Lower lobe of right lung (tissue), 2 donors: ENCODE results near the gene LAMB3. TPM values are rescaled to one million over a fixed set of nuclear protein-coding genes. Genes with fewer than 3 reads are reported as not detected.
"Not testable (repeated sequence)": the region's sequence is repeated elsewhere in the genome, so short reads cannot be mapped to it uniquely, and the experiment has no call there.

ENCODE experiments used
- ATAC-seq, 2 donors: fragments of 200-7000 bp; cut with Tn5 transposase; one replicate each; pipeline ENCODE4 v1.9.1; 2020 to 2022; ENCODE audit warnings: mild to moderate bottlenecking in 2 of 2, moderate library complexity in 2 of 2
- DNase-seq: peaks from one replicate; pipeline ENCODE4 v3.0.0-alpha.2; 2020
- H3K27ac ChIP-seq: fragments of 200-600 bp; one replicate; pipeline ENCODE4 v1.8.0; 2022
- H3K27me3 ChIP-seq: fragments of 200-600 bp; one replicate; pipeline ENCODE4 v1.8.0; 2022; ENCODE audit warnings: low read depth
- H3K36me3 ChIP-seq: fragments of 200-600 bp; one replicate; pipeline ENCODE4 v1.8.0; 2022; ENCODE audit warnings: mild to moderate bottlenecking
- H3K4me1 ChIP-seq: fragments of 200-600 bp; one replicate; pipeline ENCODE4 v1.8.0; 2022
- H3K4me3 ChIP-seq: fragments of 200-600 bp; one replicate; pipeline ENCODE4 v1.8.0; 2022; ENCODE audit warnings: mild to moderate bottlenecking
- H3K9me3 ChIP-seq: fragments of 200-600 bp; one replicate; pipeline ENCODE4 v1.8.0; 2022
- CTCF ChIP-seq: fragments of 200-600 bp; IDR thresholded peaks from one replicate; pipeline ENCODE4 v1.8.0; 2022; ENCODE audit warnings: antibody characterized with exemption, mild to moderate bottlenecking
- intact Hi-C: fragments of 100-400 bp; cut with DNase I; formaldehyde crosslinking; loops from one replicate; pipeline ENCODE4 v1.11.0; 2022
- long read RNA-seq: library from polyadenylated mRNA; unstranded; transcript quantifications from one replicate; pipeline ENCODE4 v2.0.0, GENCODE V29; 2021
- total RNA-seq: library from RNA; stranded (reverse); fragmentation: NEBNext Ultra II Directional; extraction: Animal tissue kit (Norgen Biotek cat#: 25700); gene quantifications from one replicate; pipeline ENCODE4 v1.2.1, GENCODE V29; 2021
- donor health status: DM: no; HTN: yes; CAD: no; lungs with severe emphysema.

The LAMB3 gene
- 47.2 TPM for total RNA-seq
- long read RNA-seq, full-length matches to known transcripts = 39 of 71 reads
- long read RNA-seq, partial matches to known transcripts = 28 of 71 reads
- long read RNA-seq, other reads (novel, unspliced or antisense) = 4 of 71 reads

DNA sequence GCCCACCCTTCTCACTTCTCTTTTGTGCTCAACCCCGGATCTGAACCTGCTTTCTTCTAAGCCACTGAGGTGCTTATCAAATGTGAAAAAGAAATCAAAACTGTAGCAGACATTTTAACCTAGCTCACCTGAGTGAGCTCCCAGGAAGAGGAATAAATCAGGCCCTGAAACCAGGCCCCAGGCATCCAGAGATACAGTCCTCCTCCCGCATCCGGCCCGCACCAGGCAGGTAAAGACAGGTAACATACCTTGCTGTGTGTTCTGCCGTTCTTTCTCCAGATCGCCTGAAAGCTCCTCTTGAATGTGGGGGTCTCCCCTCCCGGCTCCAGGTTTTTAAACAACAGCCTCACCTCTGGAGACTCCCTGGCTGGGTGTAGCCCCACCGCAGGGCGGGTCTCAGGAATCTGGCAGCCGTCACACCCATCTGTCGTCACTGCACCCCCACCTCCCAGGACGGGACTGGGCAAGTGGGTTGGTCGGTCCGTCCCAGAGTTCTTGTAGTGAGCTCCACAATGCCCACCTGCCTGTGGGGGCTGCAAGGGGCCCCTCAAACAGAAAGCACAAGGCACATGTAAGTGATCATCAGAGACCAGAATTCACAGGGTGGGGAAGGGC lies at the start of gene LAMB3:
TSS of gene LAMB3 (minus strand) at position 305 of the 615 bp plus-strand sequence. CDS start 1,481 bp downstream, outside the sequence.
- intact Hi-C loops = no loop called here
- H3K9me3 ChIP-seq = no peaks in the 10 kb centered on the region
- no peak for TF ChIP-seq CTCF
- H3K4me1 ChIP-seq = peaks cover 71% of the 10 kb centered on the region
- peak; percentile 82 for DNase-seq
- H3K27me3 ChIP-seq = peaks cover under 1% of the 10 kb centered on the region
- peak; percentile 81 to 85 for ATAC-seq
- no peaks in the 10 kb centered on the region for H3K36me3 ChIP-seq
- H3K4me3 ChIP-seq = peak within 1 kb of the TSS; percentile 33
- H3K27ac ChIP-seq = peak within 1 kb of the TSS; percentile 81

DNA sequence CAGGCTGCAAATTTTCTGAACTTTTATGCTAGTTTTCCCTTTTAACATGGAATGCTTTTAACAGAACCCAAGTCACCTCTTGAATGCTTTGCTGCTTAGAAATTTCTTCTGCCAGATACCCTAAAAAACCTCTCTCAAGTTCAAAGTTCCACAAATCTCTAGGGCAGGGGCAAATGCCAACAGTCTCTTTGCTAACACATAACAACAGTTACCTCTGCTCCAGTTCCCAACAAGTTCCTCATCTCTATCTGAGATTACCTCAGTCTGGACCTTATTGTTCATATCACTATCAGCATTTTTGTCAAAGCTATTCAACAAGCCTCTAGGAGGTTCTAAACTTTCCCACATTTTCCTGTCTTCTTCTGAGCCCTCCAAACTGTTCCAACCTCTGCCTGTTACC lies 48.5 kb upstream of the LAMB3 start:
- H3K36me3 ChIP-seq, H3K27ac ChIP-seq, DNase-seq, ATAC-seq, H3K4me1 ChIP-seq, H3K4me3 ChIP-seq, H3K9me3 ChIP-seq, H3K27me3 ChIP-seq, intact Hi-C loops: not testable (repeated sequence)

DNA sequence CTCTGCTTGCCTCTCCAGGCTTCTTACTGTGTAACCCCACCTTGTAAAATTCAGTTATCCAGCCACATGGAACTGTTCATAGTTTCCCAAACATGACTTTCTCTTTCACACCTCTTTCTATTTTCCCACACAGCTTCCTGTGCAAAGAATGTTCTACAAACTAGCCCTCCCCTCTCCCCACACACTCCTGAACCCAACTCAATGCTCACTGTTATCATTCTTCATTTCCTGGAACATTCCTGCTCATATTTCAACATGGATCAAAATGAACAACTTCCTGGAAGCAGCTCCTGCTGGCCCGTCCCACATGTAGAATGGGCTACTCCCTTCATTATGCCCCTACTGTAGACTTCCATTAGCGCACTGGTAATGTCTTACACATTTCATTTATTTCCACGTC lies 44.9 kb upstream of the LAMB3 start:
- no peak for TF ChIP-seq CTCF
- no peak overlapping the region for H3K27ac ChIP-seq
- H3K4me3 ChIP-seq = no peak overlapping the region
- H3K36me3 ChIP-seq = no peaks in the 10 kb centered on the region
- peaks cover 8% of the 10 kb centered on the region for H3K4me1 ChIP-seq
- intact Hi-C loops = no loop called here
- ATAC-seq (peak; percentile 18 to 31), DNase-seq (no peak)
- peaks cover 6% of the 10 kb centered on the region for H3K27me3 ChIP-seq
- H3K9me3 ChIP-seq = no peaks in the 10 kb centered on the region

DNA sequence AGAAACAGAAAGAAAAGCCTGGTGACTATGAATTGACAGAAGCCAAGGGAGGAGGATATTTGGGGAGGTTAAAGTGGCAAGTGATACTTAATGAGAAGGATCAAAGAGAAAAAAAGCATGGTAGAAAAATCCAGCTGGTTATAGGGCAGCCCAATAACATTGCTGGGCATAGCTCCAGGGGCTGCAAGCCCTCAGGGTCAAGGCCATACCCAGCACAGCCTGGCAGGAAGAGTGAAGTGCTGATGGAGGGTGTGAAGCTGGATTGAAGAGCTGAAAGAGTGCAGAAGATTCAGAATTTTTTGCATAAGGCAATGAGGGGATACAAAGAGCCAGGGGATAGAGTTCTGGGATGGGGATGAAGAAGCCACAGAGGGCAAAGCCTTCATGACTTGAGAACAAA lies 44.4 kb upstream of the LAMB3 start:
- Histone ChIP-seq H3K27me3 (peaks cover 6% of the 10 kb centered on the region), H3K36me3 (no peaks in the 10 kb centered on the region), H3K4me1 (peaks cover 10% of the 10 kb centered on the region), H3K4me3 (no peak overlapping the region), H3K9me3 (no peaks in the 10 kb centered on the region), H3K27ac (no peak overlapping the region)
- ATAC-seq (no peak), DNase-seq (no peak)
- TF ChIP-seq CTCF = no peak
- intact Hi-C loops = no loop called here

GRCh38 chr1:209692745-209693504 lies 40.7 kb upstream of the LAMB3 start:
- intact Hi-C loops = loop anchor here (5.0 kb wide), 1 partner anchor 116 kb away; no protein-coding TSS in a partner anchor
- Histone ChIP-seq H3K9me3 (no peaks in the 10 kb centered on the region), H3K36me3 (no peaks in the 10 kb centered on the region), H3K4me3 (no peak overlapping the region), H3K27ac (no peak overlapping the region), H3K27me3 (peaks cover 6% of the 10 kb centered on the region), H3K4me1 (peaks cover 16% of the 10 kb centered on the region)
- TF ChIP-seq CTCF = peak; percentile 82
- DNase-seq = peak; percentile 63
- ATAC-seq = peak; percentile 68 to 74

- Histone ChIP-seq H3K9me3 (no peaks in the 10 kb centered on the region), H3K27ac (no peak overlapping the region)
Measured at GRCh38 chr1:209692296-209692695, 40.1 kb upstream of the LAMB3 start.

More at GRCh38 chr1:209692296-209692695, 40.1 kb upstream of the LAMB3 start:
- no peak overlapping the region for H3K4me3 ChIP-seq
- TF ChIP-seq CTCF = no peak
- no peaks in the 10 kb centered on the region for H3K36me3 ChIP-seq
- intact Hi-C loops = loop anchor here (5.0 kb wide), 1 partner anchor 115 kb away; no protein-coding TSS in a partner anchor
- peaks cover 6% of the 10 kb centered on the region for H3K27me3 ChIP-seq
- no peak for DNase-seq
- ATAC-seq = no peak
- peaks cover 16% of the 10 kb centered on the region for H3K4me1 ChIP-seq
